ENCODE data around the gene NAP1L1. TPM values are rescaled to one million over a fixed set of nuclear protein-coding genes. Genes with fewer than 3 reads are reported as not detected.

Gene NAP1L1
- total and polyA plus RNA-seq, 8 donors = 95.0 to 342 (median 232) TPM

DNA sequence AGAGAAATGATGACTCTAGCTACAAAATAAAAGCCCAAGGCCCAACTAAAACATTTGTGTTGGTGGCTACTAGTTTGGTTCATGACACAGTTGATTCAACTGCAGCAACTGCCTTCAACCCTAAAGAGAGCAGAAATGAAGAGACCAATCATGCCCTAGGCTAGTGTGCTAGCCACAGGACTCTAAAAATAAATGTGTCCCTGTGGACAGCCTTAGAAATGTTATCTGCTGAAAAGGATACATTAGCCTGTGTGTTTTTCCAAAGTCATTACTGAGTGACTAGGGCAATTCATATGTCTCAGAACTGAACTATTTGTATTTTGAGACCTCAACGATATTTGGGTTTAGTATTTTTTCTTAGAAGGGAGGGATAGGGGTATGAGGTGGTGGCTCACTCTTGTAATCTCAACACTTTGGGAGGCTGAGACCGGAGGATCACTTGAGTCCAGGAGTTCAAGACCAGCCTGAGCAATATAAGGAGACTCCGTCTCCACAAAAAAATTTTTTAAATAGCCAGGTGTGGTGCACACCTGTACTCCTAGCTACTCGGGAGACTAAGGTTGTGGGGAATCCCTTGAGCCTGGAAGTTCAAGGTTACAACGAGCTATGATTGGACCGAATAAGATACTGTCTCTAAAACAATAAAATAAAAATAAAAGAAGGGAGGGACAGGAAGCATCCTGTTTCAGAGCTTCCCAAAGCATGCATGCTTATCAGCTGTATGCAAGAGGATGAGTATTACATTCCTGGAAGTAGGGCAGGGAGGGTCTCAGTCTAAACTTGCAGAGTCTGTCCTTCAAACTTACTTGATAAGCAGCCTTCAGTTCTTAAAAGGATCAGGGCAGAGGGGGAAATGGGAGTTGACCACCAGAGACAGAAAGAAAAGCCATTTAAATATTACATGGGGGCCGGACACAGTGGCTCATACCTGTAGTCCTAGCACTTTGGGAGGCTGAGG is 29.6 kb upstream of the NAP1L1 start:
- H3K27ac ChIP-seq = no peak overlapping the region
- DNase-seq = no peak
- intact Hi-C loops (cut with DNase I; ENCODE audit: low total_unique reads) = no loop called here
- no peak for TF ChIP-seq EP300 (IDR thresholded peaks at IDR 0.05)
- TF ChIP-seq, protein P1, sequence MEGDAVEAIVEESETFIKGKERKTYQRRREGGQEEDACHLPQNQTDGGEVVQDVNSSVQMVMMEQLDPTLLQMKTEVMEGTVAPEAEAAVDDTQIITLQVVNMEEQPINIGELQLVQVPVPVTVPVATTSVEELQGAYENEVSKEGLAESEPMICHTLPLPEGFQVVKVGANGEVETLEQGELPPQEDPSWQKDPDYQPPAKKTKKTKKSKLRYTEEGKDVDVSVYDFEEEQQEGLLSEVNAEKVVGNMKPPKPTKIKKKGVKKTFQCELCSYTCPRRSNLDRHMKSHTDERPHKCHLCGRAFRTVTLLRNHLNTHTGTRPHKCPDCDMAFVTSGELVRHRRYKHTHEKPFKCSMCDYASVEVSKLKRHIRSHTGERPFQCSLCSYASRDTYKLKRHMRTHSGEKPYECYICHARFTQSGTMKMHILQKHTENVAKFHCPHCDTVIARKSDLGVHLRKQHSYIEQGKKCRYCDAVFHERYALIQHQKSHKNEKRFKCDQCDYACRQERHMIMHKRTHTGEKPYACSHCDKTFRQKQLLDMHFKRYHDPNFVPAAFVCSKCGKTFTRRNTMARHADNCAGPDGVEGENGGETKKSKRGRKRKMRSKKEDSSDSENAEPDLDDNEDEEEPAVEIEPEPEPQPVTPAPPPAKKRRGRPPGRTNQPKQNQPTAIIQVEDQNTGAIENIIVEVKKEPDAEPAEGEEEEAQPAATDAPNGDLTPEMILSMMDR (IDR thresholded peaks at IDR 0.05) = no peak
- TF ChIP-seq POLR2A (IDR thresholded peaks at IDR 0.05) = no peak
- TF ChIP-seq POLR2AphosphoS5 (IDR thresholded peaks at IDR 0.05) = no peak
- WGBS, 5 donors = 75 to 87% (median 81%) methylated on average over 7 of the region's 7 CpGs
- no peaks in the 10 kb centered on the region for H3K27me3 ChIP-seq
- no peaks in the 10 kb centered on the region for H3K4me1 ChIP-seq
- H3K36me3 ChIP-seq = no peaks in the 10 kb centered on the region
- no peaks in the 10 kb centered on the region for H3K9me3 ChIP-seq
- H3K4me3 ChIP-seq = no peak overlapping the region

DNA sequence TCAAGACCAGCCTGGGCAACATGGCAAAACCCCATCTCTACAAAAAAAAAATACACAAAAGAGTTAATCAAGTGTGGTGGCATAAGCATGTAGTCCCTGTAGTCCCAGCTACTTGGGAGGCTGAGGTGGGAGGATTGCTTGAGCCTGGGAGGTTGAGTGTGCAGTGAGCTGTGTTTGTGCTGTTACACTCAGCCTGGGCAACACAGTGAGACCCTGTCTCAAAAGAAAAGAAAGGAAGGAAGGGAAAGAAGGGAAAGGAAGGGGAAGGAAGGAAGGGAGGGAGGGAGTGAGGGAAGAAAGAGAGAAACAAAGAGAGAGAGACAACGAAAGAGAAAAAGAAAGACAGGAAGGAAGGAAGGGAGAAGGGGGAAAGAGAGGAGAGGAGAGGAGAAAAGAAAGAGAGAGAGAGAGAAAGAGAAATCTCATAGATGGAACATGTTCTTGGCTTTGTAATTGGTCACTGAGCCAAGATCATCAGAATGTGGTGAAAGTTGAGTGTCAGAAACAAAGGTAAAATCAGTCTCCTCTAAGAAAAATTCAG is 26.8 kb upstream of the NAP1L1 start:
- intact Hi-C loops (cut with DNase I; ENCODE audit: low total_unique reads) = no loop called here
- TF ChIP-seq, protein P1 (IDR thresholded peaks at IDR 0.05) = no peak
- TF ChIP-seq POLR2AphosphoS5 (IDR thresholded peaks at IDR 0.05) (no peak), EP300 (IDR thresholded peaks at IDR 0.05) (no peak), POLR2A (IDR thresholded peaks at IDR 0.05) (no peak)
- DNase-seq = no peak
- Histone ChIP-seq H3K9me3 (no peaks in the 10 kb centered on the region), H3K4me3 (no peak overlapping the region), H3K4me1 (peaks cover 0 to 6% (median 3%) of the 10 kb centered on the region in 4 donors), H3K27me3 (no peaks in the 10 kb centered on the region), H3K27ac (no peak overlapping the region), H3K36me3 (no peaks in the 10 kb centered on the region)
- 67% methylated on average over 1 of the region's 1 CpG; no CpG with 5 or more reads in 4 of the 5 donors for WGBS, 5 donors

DNA sequence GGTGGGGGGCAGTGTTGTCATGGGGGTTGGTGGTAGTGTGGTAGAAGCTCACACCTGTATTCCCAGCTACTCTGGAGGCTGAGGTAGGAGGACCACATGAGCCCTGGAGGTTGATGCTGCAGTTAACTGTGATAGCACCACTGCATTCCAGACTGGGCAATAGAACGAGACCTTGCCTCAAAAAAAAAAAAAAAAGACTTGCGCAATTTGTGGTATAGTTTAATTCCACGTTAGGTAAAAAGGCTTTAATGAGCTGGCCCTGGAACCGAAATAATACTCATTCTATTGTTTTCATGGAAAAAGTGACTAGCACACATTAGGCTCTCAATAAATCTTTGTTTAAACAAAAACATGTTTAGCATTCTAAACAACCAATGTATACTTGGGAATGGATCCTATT is 25.4 kb upstream of the NAP1L1 start:
- DNase-seq = no peak
- Histone ChIP-seq H3K27ac (no peak overlapping the region), H3K9me3 (no peaks in the 10 kb centered on the region), H3K36me3 (no peaks in the 10 kb centered on the region), H3K4me1 (peaks cover 0 to 10% (median 3%) of the 10 kb centered on the region in 4 donors), H3K4me3 (no peak overlapping the region), H3K27me3 (no peaks in the 10 kb centered on the region)
- intact Hi-C loops (cut with DNase I; ENCODE audit: low total_unique reads) = no loop called here
- TF ChIP-seq, protein P1 (IDR thresholded peaks at IDR 0.05) = no peak
- TF ChIP-seq EP300 (IDR thresholded peaks at IDR 0.05) (no peak), POLR2A (IDR thresholded peaks at IDR 0.05) (no peak), POLR2AphosphoS5 (IDR thresholded peaks at IDR 0.05) (no peak)
- 72 to 87% (median 84%) methylated on average over 4 of the region's 4 CpGs for WGBS, 5 donors

DNA sequence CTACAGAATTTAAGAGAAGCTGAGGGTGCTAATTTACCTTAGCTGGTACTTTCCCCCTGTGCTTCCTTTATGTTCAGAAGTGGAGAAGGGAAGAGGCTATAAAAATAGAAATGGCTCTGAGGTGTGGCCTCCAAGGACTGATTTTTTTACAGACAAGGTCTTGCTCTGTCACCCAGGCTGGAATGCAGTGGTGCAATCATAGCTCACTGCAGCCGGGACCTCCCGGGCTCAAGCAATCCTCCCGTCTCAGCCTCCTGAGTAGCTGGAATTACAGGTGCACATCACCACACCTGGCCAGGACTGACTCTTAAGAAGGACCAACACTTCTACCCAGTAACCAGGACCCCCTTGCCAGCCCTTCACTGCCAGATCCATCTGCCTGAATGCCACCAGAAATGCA is 23.9 kb upstream of the NAP1L1 start:
- Histone ChIP-seq H3K27me3 (no peaks in the 10 kb centered on the region), H3K4me1 (peaks cover 0 to 10% (median 3%) of the 10 kb centered on the region in 4 donors), H3K27ac (no peak overlapping the region), H3K4me3 (no peak overlapping the region), H3K36me3 (no peaks in the 10 kb centered on the region), H3K9me3 (no peaks in the 10 kb centered on the region)
- intact Hi-C loops (cut with DNase I; ENCODE audit: low total_unique reads) = no loop called here
- 89 to 98% (median 92%) methylated on average over 3 of the region's 3 CpGs for WGBS, 5 donors
- DNase-seq = no peak
- no peak for TF ChIP-seq EP300 (IDR thresholded peaks at IDR 0.05)
- TF ChIP-seq, protein P1 (IDR thresholded peaks at IDR 0.05) = no peak
- no peak for TF ChIP-seq POLR2AphosphoS5 (IDR thresholded peaks at IDR 0.05)
- TF ChIP-seq POLR2A (IDR thresholded peaks at IDR 0.05) = no peak
